GM19455 (cell line): ENCODE data around the gene EFNB2.

Experiments
- ATAC-seq: cut with Tn5 transposase; IDR thresholded peaks from one replicate; pipeline ENCODE4 v1.9.1; 2021; ENCODE audit not compliant: unreplicated experiment

The EFNB2 gene

GRCh38 chr13:106455777-106456176, 79.7 kb downstream of the EFNB2 start:
- ATAC-seq: no peak

- ATAC-seq: no peak
Observed at GRCh38 chr13:106455190-106455589, 80.3 kb downstream of the EFNB2 start.

- no peak for ATAC-seq
Observed at GRCh38 chr13:106453101-106453500, 82.4 kb downstream of the EFNB2 start.

- no peak for ATAC-seq
Observed at GRCh38 chr13:106450991-106451390, 84.5 kb downstream of the EFNB2 start.

GRCh38 chr13:106449096-106449495, 86.4 kb downstream of the EFNB2 start:
- no peak for ATAC-seq

- no peak for ATAC-seq
Observed at GRCh38 chr13:106445996-106446395, 89.5 kb downstream of the EFNB2 start.

- ATAC-seq: no peak
Observed at GRCh38 chr13:106443607-106444322, 91.7 kb downstream of the EFNB2 start.

GRCh38 chr13:106440866-106441265, 94.6 kb downstream of the EFNB2 start:
- ATAC-seq: no peak
